Measurements from ENCODE around the gene SEC24C.

SEC24C gene

GRCh38 chr10:73744664-73744975, 448 bp downstream of the SEC24C start:
- H3K4me3 Mint-ChIP-seq: peak overlapping the region; percentile 96
- peaks cover 38% of the 10 kb centered on the region for H3K4me1 Mint-ChIP-seq (ENCODE audit: low read depth)
- no peaks in the 10 kb centered on the region for H3K9me3 Mint-ChIP-seq (ENCODE audit: low read depth)
- peak overlapping the region; percentile 100 for H3K27ac Mint-ChIP-seq
- no peaks in the 10 kb centered on the region for H3K27me3 Mint-ChIP-seq
- H3K36me3 Mint-ChIP-seq: peaks cover 13% of the 10 kb centered on the region

- H3K4me1 Mint-ChIP-seq (ENCODE audit: low read depth): peaks cover 48% of the 10 kb centered on the region
- H3K4me3 Mint-ChIP-seq: peak overlapping the region; percentile 74
- no peaks in the 10 kb centered on the region for H3K27me3 Mint-ChIP-seq
- peak overlapping the region; percentile 75 for H3K27ac Mint-ChIP-seq
- H3K9me3 Mint-ChIP-seq (ENCODE audit: low read depth): no peaks in the 10 kb centered on the region
- peaks cover 15% of the 10 kb centered on the region for H3K36me3 Mint-ChIP-seq
Measured at GRCh38 chr10:73746721-73747120, 2.5 kb downstream of the SEC24C start.

GRCh38 chr10:73750819-73751218, 6.6 kb downstream of the SEC24C start:
- Mint-ChIP-seq H3K9me3 (ENCODE audit: low read depth) (no peaks in the 10 kb centered on the region), H3K36me3 (peaks cover 14% of the 10 kb centered on the region), H3K4me3 (no peak overlapping the region), H3K27me3 (no peaks in the 10 kb centered on the region), H3K27ac (no peak overlapping the region), H3K4me1 (ENCODE audit: low read depth) (peaks cover 28% of the 10 kb centered on the region)

DNA sequence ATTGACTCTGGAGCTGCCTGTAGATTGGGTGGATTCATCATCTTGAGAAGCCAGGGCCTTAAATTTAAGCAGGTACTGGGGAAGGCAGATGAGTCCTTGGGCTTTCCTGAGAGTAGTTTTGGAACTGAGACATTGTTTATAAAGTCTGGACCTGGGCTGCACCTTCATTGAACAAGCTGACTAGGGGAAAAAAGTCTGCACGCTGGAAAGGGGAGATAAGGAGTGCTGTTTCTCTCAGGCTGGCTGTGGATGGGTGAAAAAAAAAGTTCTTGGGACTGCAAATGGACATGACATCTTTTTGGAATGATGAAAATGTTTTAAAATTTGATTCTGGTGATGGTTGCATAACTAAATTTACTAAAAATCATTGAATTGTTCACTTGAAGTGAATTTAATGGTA, 12.0 kb downstream of the SEC24C start:
- no peaks in the 10 kb centered on the region for H3K27me3 Mint-ChIP-seq
- H3K4me3 Mint-ChIP-seq: no peak overlapping the region
- peaks cover 2% of the 10 kb centered on the region for H3K36me3 Mint-ChIP-seq
- H3K9me3 Mint-ChIP-seq (ENCODE audit: low read depth): no peaks in the 10 kb centered on the region
- H3K27ac Mint-ChIP-seq: no peak overlapping the region
- H3K4me1 Mint-ChIP-seq (ENCODE audit: low read depth): peaks cover 32% of the 10 kb centered on the region

- H3K27ac Mint-ChIP-seq: peak overlapping the region; percentile 76
- peaks cover 35% of the 10 kb centered on the region for H3K4me1 Mint-ChIP-seq (ENCODE audit: low read depth)
- H3K36me3 Mint-ChIP-seq: no peaks in the 10 kb centered on the region
- no peak overlapping the region for H3K4me3 Mint-ChIP-seq
- H3K9me3 Mint-ChIP-seq (ENCODE audit: low read depth): no peaks in the 10 kb centered on the region
- H3K27me3 Mint-ChIP-seq: no peaks in the 10 kb centered on the region
Measured at GRCh38 chr10:73758704-73759511, 14.7 kb downstream of the SEC24C start.

GRCh38 chr10:73759512-73760115, 15.4 kb downstream of the SEC24C start:
- no peak overlapping the region for H3K4me3 Mint-ChIP-seq

DNA sequence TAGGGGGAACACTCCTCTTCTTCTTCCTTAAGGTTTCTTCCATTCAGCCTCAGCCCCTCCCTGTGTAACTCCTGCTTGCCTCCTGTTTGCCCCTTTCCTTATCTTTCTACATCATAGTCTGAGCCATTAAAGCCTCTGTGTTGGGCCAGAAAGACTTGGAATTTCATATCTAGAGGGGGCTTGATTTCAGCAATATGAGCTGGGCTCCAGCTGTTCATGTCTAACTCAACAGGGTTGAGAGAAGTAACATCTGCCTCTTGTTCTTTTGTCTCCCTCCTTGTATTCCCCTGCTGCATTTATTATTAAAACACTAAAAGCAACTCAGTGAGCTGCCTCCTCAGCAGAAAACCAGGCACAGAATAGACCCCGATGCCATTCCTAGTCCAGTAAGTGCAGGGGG, 17.6 kb downstream of the SEC24C start:
- Mint-ChIP-seq H3K9me3 (ENCODE audit: low read depth) (no peaks in the 10 kb centered on the region), H3K27ac (no peak overlapping the region), H3K4me3 (no peak overlapping the region), H3K27me3 (no peaks in the 10 kb centered on the region), H3K4me1 (ENCODE audit: low read depth) (peaks cover 32% of the 10 kb centered on the region), H3K36me3 (no peaks in the 10 kb centered on the region)

More at GRCh38 chr10:73759512-73760115, 15.4 kb downstream of the SEC24C start:
- Mint-ChIP-seq H3K27me3 (no peaks in the 10 kb centered on the region), H3K36me3 (no peaks in the 10 kb centered on the region), H3K27ac (peak overlapping the region; percentile 76), H3K9me3 (ENCODE audit: low read depth) (no peaks in the 10 kb centered on the region), H3K4me1 (ENCODE audit: low read depth) (peaks cover 35% of the 10 kb centered on the region)

DNA sequence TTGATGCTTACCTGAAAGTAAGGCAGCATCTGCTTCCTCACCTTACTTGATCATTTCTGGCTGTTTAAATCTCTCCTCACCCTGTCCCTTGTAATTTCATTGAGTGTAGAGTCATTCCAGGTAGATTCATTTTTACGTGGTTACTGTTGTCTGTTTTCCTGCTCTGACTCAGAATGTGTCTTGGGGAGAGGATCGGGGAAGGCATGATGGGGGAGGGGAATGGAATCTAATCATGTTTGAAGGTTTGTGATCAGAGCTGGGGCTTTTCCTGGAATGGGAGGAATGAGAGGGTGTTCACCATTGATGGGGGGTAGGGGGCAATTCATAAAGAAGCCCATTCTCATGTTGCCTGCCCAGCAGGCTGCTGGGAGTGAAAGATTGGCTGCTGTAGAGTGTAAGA, 18.7 kb downstream of the SEC24C start:
- Mint-ChIP-seq H3K9me3 (ENCODE audit: low read depth) (no peaks in the 10 kb centered on the region), H3K27me3 (no peaks in the 10 kb centered on the region), H3K27ac (peak overlapping the region; percentile 28), H3K36me3 (no peaks in the 10 kb centered on the region), H3K4me1 (ENCODE audit: low read depth) (peaks cover 27% of the 10 kb centered on the region), H3K4me3 (no peak overlapping the region)

DNA sequence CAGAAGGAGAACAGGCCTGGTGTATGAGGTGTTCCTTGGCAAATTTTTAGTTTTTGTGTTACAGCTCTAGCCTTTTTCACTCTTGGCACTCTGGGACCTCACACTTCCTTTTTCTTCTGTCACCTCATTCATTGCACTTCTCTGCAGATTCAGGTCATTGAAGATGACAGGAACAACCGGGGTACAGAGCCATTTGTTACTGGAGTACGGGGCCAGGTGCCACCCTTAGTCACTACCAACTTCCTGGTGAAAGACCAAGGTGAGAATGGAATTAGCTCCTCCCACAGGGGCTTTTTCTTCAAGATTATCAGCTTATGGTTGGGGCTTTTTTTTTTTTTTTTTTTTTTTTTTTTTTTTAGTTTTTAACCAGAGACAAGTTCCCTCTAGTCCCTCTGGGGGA, 19.2 kb downstream of the SEC24C start:
- Mint-ChIP-seq H3K27ac (no peak overlapping the region), H3K36me3 (no peaks in the 10 kb centered on the region), H3K9me3 (ENCODE audit: low read depth) (no peaks in the 10 kb centered on the region), H3K4me1 (ENCODE audit: low read depth) (peaks cover 24% of the 10 kb centered on the region), H3K27me3 (no peaks in the 10 kb centered on the region), H3K4me3 (no peak overlapping the region)

DNA sequence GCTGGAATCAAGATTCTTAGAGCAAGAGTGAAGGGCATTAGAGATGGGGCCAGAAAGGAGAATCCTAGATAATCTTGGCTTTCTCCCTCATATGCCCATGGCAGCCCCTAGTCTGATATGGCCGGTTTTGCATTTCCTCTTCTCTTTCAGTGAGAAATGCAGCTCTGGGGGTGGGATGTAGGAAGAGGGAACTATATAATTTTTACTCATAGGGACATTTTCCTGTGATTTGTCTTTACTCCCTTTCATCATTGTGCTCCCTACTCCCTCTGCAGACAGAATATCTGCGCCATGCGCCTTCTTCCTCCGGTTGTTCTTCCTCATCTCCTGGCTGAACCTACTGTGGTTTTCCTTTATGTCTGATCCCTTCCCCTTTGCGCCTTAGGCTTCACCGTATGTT, 20.9 kb downstream of the SEC24C start:
- peaks cover 7% of the 10 kb centered on the region for H3K36me3 Mint-ChIP-seq
- H3K27ac Mint-ChIP-seq: no peak overlapping the region
- no peak overlapping the region for H3K4me3 Mint-ChIP-seq
- peaks cover 21% of the 10 kb centered on the region for H3K4me1 Mint-ChIP-seq (ENCODE audit: low read depth)
- H3K27me3 Mint-ChIP-seq: no peaks in the 10 kb centered on the region
- no peaks in the 10 kb centered on the region for H3K9me3 Mint-ChIP-seq (ENCODE audit: low read depth)

GRCh38 chr10:73768881-73769280, 24.7 kb downstream of the SEC24C start:
- peaks cover 27% of the 10 kb centered on the region for H3K4me1 Mint-ChIP-seq (ENCODE audit: low read depth)
- peak overlapping the region; percentile 36 for H3K27ac Mint-ChIP-seq
- no peaks in the 10 kb centered on the region for H3K27me3 Mint-ChIP-seq
- no peaks in the 10 kb centered on the region for H3K9me3 Mint-ChIP-seq (ENCODE audit: low read depth)
- H3K4me3 Mint-ChIP-seq: no peak overlapping the region
- H3K36me3 Mint-ChIP-seq: peaks cover 14% of the 10 kb centered on the region

DNA sequence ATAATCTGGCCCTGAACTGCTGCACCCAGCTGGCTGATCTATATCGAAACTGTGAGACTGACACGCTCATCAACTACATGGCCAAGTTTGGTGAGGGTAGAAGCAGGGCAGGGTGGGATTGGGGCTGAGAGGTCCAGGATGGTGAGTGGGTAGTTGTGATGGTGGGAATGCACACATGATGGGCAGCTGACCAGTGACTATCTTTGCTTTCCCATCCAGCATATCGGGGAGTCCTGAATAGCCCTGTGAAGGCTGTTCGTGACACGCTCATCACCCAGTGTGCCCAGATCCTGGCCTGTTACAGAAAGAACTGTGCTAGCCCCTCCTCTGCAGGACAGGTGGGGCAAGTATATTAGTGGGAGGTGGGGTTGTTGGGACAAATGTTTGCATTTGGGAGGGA, 25.2 kb downstream of the SEC24C start:
- H3K4me1 Mint-ChIP-seq (ENCODE audit: low read depth): peaks cover 31% of the 10 kb centered on the region
- H3K9me3 Mint-ChIP-seq (ENCODE audit: low read depth): no peaks in the 10 kb centered on the region
- H3K27me3 Mint-ChIP-seq: no peaks in the 10 kb centered on the region
- peak overlapping the region; percentile 36 for H3K27ac Mint-ChIP-seq
- no peak overlapping the region for H3K4me3 Mint-ChIP-seq
- H3K36me3 Mint-ChIP-seq: peaks cover 16% of the 10 kb centered on the region

DNA sequence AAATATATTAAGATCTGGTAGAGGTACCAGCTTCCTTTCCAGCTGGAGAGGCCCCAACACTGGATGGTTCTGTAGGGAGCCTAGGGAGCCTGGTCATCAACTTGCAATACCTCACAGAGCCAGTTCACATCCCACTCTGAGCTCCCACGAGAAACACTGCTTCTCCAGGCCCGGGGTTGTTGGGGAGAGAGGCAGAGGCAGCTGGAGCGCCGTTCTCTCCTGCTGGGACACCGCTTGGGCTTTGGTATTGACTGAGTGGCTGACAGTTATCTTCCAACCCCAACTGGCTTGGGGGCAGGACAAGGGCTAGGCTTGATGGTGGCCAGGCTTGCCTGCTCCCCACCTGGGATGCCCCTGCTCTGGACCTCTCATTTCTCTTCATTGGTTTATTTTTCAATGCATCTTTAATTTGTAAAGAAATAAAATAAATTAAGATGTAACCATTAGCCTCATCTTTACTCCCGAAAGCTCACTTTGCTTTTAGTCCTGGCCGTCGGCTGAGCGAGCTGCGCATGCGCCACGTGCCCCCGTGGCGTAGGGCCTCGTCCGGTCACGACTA, 27.6 kb downstream of the SEC24C start:
- peaks cover 48% of the 10 kb centered on the region for H3K4me1 Mint-ChIP-seq (ENCODE audit: low read depth)
- peaks cover 18% of the 10 kb centered on the region for H3K36me3 Mint-ChIP-seq
- H3K4me3 Mint-ChIP-seq: peak overlapping the region; percentile 96
- no peaks in the 10 kb centered on the region for H3K9me3 Mint-ChIP-seq (ENCODE audit: low read depth)
- no peaks in the 10 kb centered on the region for H3K27me3 Mint-ChIP-seq
- peak overlapping the region; percentile 91 for H3K27ac Mint-ChIP-seq

GRCh38 chr10:73772281-73773151, 28.3 kb downstream of the SEC24C start:
- Mint-ChIP-seq H3K27me3 (no peaks in the 10 kb centered on the region), H3K9me3 (ENCODE audit: low read depth) (no peaks in the 10 kb centered on the region), H3K36me3 (peaks cover 18% of the 10 kb centered on the region), H3K4me3 (peak overlapping the region; percentile 96), H3K27ac (peak overlapping the region; percentile 91), H3K4me1 (ENCODE audit: low read depth) (peaks cover 53% of the 10 kb centered on the region)
